Muscle layer of colon (tissue), 2 donors: ENCODE measurements around the gene NEDD4L.

Experiments
- H3K27ac ChIP-seq: one replicate; pipeline ENCODE4 v1.7.0; 2013; ENCODE audit warnings: low read depth, mild to moderate bottlenecking, low read length, moderate library complexity
- H3K27me3 ChIP-seq, 2 donors: one replicate each; pipeline ENCODE4 v1.7.0; 2013; ENCODE audit warnings: low read length in 2 of 2, mild to moderate bottlenecking in 2 of 2; ENCODE audit not compliant: insufficient read depth in 2 of 2, control insufficient read depth in 1 of 2
- H3K36me3 ChIP-seq: one replicate; pipeline ENCODE4 v1.7.0; 2013; ENCODE audit warnings: mild to moderate bottlenecking, low read length; ENCODE audit not compliant: insufficient read depth
- H3K4me1 ChIP-seq: one replicate; pipeline ENCODE4 v1.7.0; 2013; ENCODE audit warnings: mild to moderate bottlenecking, low read length; ENCODE audit not compliant: insufficient read depth
- H3K4me3 ChIP-seq, 2 donors: one replicate each; pipeline ENCODE4 v1.7.0; 2013; ENCODE audit warnings: low read length in 2 of 2, low read depth in 1 of 2, mild to moderate bottlenecking in 1 of 2, moderate library complexity in 1 of 2
- H3K9ac ChIP-seq: one replicate; pipeline ENCODE4 v1.7.0; 2013; ENCODE audit warnings: low read length
- H3K9me3 ChIP-seq: one replicate; pipeline ENCODE4 v1.7.0; 2013; ENCODE audit warnings: mild to moderate bottlenecking, low read length
- donor health status: abdominal sarcoma.
- donor health status: Adenocarcinoma of cecum.

NEDD4L gene

DNA sequence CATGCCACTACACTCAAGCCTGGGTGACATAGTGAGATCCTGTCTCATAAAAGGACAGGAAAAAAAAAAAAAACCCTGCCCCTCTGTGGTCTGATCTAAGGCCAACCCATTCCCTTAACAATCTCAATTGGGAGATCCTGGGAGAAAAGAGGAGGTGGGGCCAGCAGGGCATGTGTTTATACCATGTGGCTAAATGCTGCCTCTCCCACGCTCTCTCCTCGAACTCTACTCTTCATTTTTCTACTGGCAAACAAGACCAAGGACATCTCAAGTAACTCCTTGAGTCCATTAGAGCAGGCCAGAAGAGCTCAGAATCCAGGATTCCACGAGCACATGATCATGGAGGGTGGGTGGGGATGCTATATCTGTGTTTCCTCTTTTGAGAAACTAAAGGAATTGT lies 16.7 kb upstream of the NEDD4L start:
- H3K36me3 ChIP-seq = no peaks in the 10 kb centered on the region
- H3K27ac ChIP-seq = no peak overlapping the region
- no peaks in the 10 kb centered on the region for H3K9me3 ChIP-seq
- H3K4me3 ChIP-seq = no peak overlapping the region
- H3K27me3 ChIP-seq = no peaks in the 10 kb centered on the region
- no peaks in the 10 kb centered on the region for H3K4me1 ChIP-seq
- H3K9ac ChIP-seq = no peak overlapping the region

DNA sequence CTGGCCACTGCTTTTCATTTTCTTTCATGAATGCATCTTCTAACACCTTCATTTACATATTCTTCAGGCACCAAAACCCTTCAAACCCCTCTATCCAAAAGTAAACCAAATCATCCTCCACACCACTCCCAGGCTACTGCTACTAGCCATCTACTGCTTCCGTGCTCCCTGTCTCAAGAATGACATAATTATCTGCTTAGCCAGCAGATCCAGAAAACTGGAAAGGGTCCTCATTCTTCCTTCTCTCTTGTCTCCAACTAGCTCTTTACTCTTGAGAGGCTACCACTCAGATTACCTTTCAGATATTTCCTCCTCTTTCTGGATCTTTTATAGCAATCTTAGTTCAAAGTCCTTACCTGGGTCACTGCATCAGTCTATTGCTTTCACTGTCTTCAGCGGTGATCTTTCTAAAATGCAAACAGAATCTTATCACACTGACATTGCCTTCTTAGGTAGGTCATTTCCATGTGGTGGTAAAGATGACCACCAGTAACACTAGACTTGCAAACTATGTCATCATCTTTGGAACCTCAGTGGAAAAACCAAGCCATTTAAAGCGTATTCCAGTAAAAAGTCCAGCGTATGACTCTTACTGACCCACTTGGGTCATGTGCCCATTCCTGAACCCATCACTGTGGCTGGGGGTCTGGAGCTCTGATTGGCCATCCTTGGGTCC lies 15.8 kb upstream of the NEDD4L start:
- Histone ChIP-seq H3K36me3 (no peaks in the 10 kb centered on the region), H3K4me3 (no peak overlapping the region), H3K9me3 (no peaks in the 10 kb centered on the region), H3K27ac (no peak overlapping the region), H3K27me3 (no peaks in the 10 kb centered on the region), H3K4me1 (no peaks in the 10 kb centered on the region), H3K9ac (no peak overlapping the region)

DNA sequence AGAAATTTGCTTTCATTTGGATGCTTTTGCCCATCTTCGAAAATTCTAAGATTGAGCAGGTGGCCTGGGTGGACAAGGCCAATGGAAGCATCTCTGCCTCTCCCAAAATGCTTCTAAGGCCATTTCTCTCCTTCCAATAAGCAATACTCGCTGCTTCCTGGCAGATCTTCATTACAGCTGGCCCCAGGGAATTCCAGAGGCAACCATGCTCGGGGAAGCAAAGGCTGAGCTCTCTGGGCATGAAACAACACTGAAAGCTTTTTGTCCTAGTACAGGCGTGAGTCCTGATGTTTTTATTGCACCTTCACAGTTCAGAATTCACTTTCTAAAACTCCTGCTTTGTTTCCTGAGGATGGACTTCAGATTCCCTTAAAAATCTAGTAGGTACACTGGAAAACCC lies 11.8 kb upstream of the NEDD4L start:
- H3K27ac ChIP-seq = no peak overlapping the region
- H3K36me3 ChIP-seq = no peaks in the 10 kb centered on the region
- no peaks in the 10 kb centered on the region for H3K27me3 ChIP-seq
- H3K9me3 ChIP-seq = no peaks in the 10 kb centered on the region
- H3K9ac ChIP-seq = no peak overlapping the region
- H3K4me3 ChIP-seq = no peak overlapping the region
- H3K4me1 ChIP-seq = no peaks in the 10 kb centered on the region

- no peak overlapping the region for H3K27ac ChIP-seq
- H3K9me3 ChIP-seq = no peaks in the 10 kb centered on the region
- no peaks in the 10 kb centered on the region for H3K36me3 ChIP-seq
- no peaks in the 10 kb centered on the region for H3K4me1 ChIP-seq
- no peak overlapping the region for H3K4me3 ChIP-seq
- H3K9ac ChIP-seq = no peak overlapping the region
- no peaks in the 10 kb centered on the region for H3K27me3 ChIP-seq
Measured at GRCh38 chr18:58033216-58033615, 10.8 kb upstream of the NEDD4L start.

GRCh38 chr18:58034370-58034769 lies 9.7 kb upstream of the NEDD4L start:
- H3K36me3 ChIP-seq = no peaks in the 10 kb centered on the region
- H3K27ac ChIP-seq = no peak overlapping the region
- no peak overlapping the region for H3K4me3 ChIP-seq
- no peaks in the 10 kb centered on the region for H3K9me3 ChIP-seq
- H3K27me3 ChIP-seq = no peaks in the 10 kb centered on the region
- H3K4me1 ChIP-seq = no peaks in the 10 kb centered on the region
- H3K9ac ChIP-seq = no peak overlapping the region

DNA sequence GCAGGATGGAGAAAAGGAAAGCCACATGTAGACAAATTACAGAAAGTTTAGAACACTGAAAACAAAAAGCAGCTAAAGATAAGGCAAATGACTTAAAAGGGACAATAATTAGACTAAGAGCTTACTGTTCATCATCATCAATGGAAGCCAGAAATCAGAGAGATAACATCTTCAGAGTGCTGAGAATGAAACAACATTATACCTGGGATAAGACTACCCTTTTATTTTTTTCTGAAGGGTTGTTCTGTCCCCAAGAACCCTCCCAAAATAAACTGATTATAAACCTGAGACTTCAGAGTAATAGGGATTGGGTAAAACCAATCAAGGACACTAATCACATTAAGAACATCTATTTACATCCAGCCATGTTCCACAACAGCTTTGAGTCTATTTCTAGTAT lies 6.9 kb upstream of the NEDD4L start:
- H3K36me3 ChIP-seq = no peaks in the 10 kb centered on the region
- H3K4me3 ChIP-seq = no peak overlapping the region
- no peaks in the 10 kb centered on the region for H3K4me1 ChIP-seq
- H3K9me3 ChIP-seq = no peaks in the 10 kb centered on the region
- no peaks in the 10 kb centered on the region for H3K27me3 ChIP-seq
- no peak overlapping the region for H3K9ac ChIP-seq
- no peak overlapping the region for H3K27ac ChIP-seq

- H3K27me3 ChIP-seq = no peaks in the 10 kb centered on the region
- H3K36me3 ChIP-seq = no peaks in the 10 kb centered on the region
- no peaks in the 10 kb centered on the region for H3K4me1 ChIP-seq
- no peaks in the 10 kb centered on the region for H3K9me3 ChIP-seq
- no peak overlapping the region for H3K27ac ChIP-seq
- no peak overlapping the region for H3K4me3 ChIP-seq
- no peak overlapping the region for H3K9ac ChIP-seq
Measured at GRCh38 chr18:58038063-58038462, 6.0 kb upstream of the NEDD4L start.

GRCh38 chr18:58041633-58042032 lies 2.4 kb upstream of the NEDD4L start:
- peaks cover 10% of the 10 kb centered on the region for H3K4me1 ChIP-seq
- H3K9ac ChIP-seq = no peak overlapping the region
- no peak overlapping the region for H3K27ac ChIP-seq

DNA sequence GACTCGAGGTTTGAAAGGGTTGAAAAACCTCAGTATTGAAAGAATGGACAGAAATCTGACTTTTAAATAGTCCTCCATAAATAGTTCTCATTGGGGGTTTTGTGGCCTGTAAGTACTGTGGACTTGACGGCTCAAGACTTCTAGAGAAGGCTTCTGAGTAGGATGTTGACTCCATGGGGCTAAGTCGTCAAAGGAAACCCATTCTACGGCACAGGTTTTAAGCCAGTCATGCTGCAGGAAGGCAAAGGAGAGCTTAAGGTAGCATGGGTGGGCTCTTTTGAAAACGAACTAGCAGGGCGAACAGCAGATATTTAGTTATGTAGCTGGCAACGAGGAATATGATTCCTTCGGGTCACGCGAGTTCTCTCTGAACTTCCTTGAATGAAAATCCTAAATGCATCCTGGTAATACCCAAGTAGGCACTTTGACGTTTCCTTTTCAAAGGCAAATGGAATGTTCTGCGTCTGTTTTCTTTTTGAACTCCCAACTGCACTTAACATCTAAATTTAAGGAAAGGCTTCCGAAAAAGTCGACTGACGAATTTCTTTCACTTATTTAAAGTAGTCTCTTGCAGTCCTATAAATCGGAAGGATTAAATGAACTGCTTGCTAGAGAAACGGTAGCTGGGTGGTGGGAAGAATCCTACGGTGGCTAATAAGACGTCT lies 1.1 kb upstream of the NEDD4L start:
- H3K4me3 ChIP-seq = peak overlapping the region in 1 of 2 donors; percentile 73
- peaks cover 22% of the 10 kb centered on the region for H3K4me1 ChIP-seq
- no peaks in the 10 kb centered on the region for H3K9me3 ChIP-seq
- no peaks in the 10 kb centered on the region for H3K27me3 ChIP-seq
- no peaks in the 10 kb centered on the region for H3K36me3 ChIP-seq
- no peak overlapping the region for H3K9ac ChIP-seq
- no peak overlapping the region for H3K27ac ChIP-seq

More at GRCh38 chr18:58041633-58042032, 2.4 kb upstream of the NEDD4L start:
- Histone ChIP-seq H3K27me3 (no peaks in the 10 kb centered on the region), H3K4me3 (no peak overlapping the region), H3K36me3 (no peaks in the 10 kb centered on the region), H3K9me3 (no peaks in the 10 kb centered on the region)

DNA sequence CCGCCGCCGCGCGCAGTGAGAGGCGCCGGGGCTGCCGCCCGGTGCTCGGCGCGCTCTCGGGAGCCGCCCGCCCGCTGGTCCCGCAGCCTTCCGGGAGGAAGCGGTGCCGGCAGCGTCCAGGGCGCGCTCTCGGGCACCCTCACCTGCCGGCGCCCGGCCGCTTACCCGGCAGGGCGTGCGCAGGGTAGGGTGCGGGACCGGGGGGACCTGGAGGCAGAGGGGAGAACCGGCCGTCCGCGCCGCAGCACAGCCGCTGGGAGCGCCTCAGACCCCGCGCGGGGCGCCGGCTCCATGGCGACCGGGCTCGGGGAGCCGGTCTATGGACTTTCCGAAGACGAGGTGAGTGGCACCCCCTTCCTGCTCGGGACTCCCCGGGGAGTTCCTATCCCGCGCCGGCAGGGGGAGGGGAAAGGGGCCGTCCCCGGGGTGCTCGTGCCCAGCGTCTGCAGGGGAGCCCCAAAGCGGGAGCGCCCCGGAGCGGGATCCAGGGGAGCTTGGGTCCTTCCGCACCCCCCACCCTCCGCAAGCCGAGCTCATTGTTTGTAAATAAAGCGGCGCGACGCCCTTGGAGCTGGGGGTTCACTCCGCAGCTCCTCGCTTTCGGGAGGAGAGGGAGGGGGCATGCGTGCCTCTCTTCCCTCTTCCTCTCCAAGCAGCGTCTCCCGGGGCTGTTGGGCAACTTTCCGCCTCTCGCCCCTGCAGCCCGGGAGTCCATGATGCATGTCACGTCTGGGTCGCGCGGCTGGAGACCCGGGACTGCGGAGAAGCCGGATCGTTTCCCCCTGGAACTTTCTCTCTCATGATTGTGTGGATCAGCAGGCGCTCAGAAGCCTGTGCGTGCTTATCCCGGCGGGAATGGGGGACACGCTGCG lies 580 bp downstream of the NEDD4L start:
- Histone ChIP-seq H3K4me1 (peaks cover 22% of the 10 kb centered on the region), H3K27ac (peak overlapping the region; percentile 41), H3K9ac (peak overlapping the region; percentile 15), H3K27me3 (no peaks in the 10 kb centered on the region), H3K9me3 (no peaks in the 10 kb centered on the region), H3K36me3 (no peaks in the 10 kb centered on the region), H3K4me3 (peak overlapping the region; percentile 71 to 79)

DNA sequence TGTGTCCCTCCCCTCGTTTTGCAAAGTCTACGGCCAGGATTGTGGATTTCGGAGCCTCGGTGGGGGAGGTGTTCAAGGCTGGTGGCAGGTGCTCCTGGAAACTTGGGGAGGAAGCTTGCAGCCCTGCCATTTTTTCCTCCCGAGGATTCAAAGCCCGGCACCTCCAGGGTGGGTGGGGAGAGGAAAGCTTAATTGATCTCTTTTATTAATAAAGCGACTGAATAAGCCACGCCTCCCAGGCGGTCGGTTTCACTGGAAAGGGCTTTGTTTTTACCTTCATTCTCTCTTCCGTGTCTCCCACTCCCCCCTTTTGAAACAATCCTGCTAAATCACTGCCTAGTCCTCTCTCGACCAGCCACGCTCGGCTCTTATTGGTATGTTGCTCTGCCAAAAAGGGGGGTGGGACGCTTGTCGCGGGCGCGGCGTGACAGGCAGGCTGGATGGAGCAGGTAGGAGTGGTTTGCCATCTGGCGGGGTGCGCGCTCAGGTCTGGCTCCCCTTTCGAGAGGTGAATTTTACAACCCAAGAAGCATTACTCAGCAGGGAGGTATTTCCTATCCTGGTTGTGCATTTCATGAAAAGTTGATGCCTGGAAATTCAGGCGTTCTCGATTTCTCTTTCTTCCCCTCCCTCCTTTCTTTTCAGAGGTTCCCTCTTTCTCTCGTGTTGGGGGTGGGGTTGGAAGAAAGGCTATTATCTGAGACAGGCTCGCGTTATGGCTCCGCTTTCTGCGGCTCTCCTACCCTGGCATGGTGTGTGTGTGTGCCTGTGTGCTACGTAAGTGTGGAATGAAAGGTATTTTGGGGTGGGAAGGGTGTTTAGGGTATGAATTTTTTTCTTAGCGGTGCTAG lies 1.4 kb downstream of the NEDD4L start:
- H3K36me3 ChIP-seq = no peaks in the 10 kb centered on the region
- H3K27ac ChIP-seq = peak overlapping the region; percentile 41
- peak overlapping the region; percentile 15 for H3K9ac ChIP-seq
- peaks cover 22% of the 10 kb centered on the region for H3K4me1 ChIP-seq
- H3K4me3 ChIP-seq = peak overlapping the region; percentile 71 to 79
- H3K9me3 ChIP-seq = no peaks in the 10 kb centered on the region
- no peaks in the 10 kb centered on the region for H3K27me3 ChIP-seq
